K562 (cell line): ENCODE data around the gene PPP1R13L. TPM values are rescaled to one million over a fixed set of nuclear protein-coding genes. Genes with fewer than 3 reads are reported as not detected.
A peak's percentile ranks its signal among the peaks of the same experiment; 100 is the strongest.

Experiments used
- CBFB ChIP-seq: sonication (generic); formaldehyde crosslinking; IDR thresholded peaks from 2 replicates; pipeline ENCODE4 v1.4.0; 2020; ENCODE audit warnings: mild to moderate bottlenecking, missing genetic modification reagents
- GTF2A2 ChIP-seq: IDR thresholded peaks from 2 replicates; pipeline ENCODE4 v1.6.1; 2016; ENCODE audit warnings: mild to moderate bottlenecking, missing genetic modification characterization, missing compliant biosample characterization
- HOMEZ ChIP-seq: fragments of 250-450 bp; sonication (Bioruptor Pico); IDR thresholded peaks from 2 replicates; pipeline ENCODE4 v1.4.0; 2020; ENCODE audit warnings: mild to moderate bottlenecking, moderate library complexity
- KAT2B ChIP-seq: IDR thresholded peaks from one replicate; pipeline ENCODE4 v1.6.1; 2012; ENCODE audit warnings: low read depth, mild to moderate bottlenecking, control low read depth, inconsistent platforms, low read length, moderate library complexity
- MAX ChIP-seq: sonication (generic); formaldehyde crosslinking; IDR thresholded peaks from 2 replicates; pipeline ENCODE4 v1.9.0; 2022; ENCODE audit warnings: mild to moderate bottlenecking, missing genetic modification reagents
- MCM3 ChIP-seq: fragments of 450-650 bp; IDR thresholded peaks from 2 replicates; pipeline ENCODE4 v1.6.1; 2016
- MCM7 ChIP-seq, 2 experiments: fragments of 450-650 bp; IDR thresholded peaks; 2 replicates each; pipeline ENCODE4 v1.6.1; 2016 to 2018
- NCOA4 ChIP-seq: fragments of 450-650 bp; IDR thresholded peaks from 2 replicates; pipeline ENCODE4 v1.6.1; 2018; ENCODE audit warnings: mild to moderate bottlenecking; ENCODE audit not compliant: partially characterized antibody
- RBM15 ChIP-seq: fragments of 200-400 bp; formaldehyde crosslinking; IDR thresholded peaks from 2 replicates; pipeline ENCODE4 v1.6.1; 2018; ENCODE audit warnings: mild to moderate bottlenecking, low read length, moderate library complexity; ENCODE audit not compliant: insufficient read depth
- VEZF1 ChIP-seq: fragments of 200-800 bp; sonication (Bioruptor generic); IDR thresholded peaks from 2 replicates; pipeline ENCODE4 v1.6.1; 2017; ENCODE audit warnings: missing genetic modification characterization, missing compliant biosample characterization
- ZBTB43 ChIP-seq: sonication (generic); formaldehyde crosslinking; IDR thresholded peaks from 2 replicates; pipeline ENCODE4 v1.8.0; 2023; ENCODE audit warnings: mild to moderate bottlenecking, missing genetic modification reagents
- ZNF217 ChIP-seq: sonication (generic); formaldehyde crosslinking; IDR thresholded peaks from 2 replicates; pipeline ENCODE4 v1.8.0; 2022; ENCODE audit warnings: mild to moderate bottlenecking, missing genetic modification reagents
- ZNF23 ChIP-seq: fragments of 250-450 bp; sonication (Bioruptor Pico); IDR thresholded peaks from 2 replicates; pipeline ENCODE4 v1.4.0; 2020; ENCODE audit warnings: mild to moderate bottlenecking
- ZNF3 ChIP-seq: fragments of 250-450 bp; sonication (Bioruptor Pico); IDR thresholded peaks from 2 replicates; pipeline ENCODE4 v1.5.0; 2021; ENCODE audit warnings: mild to moderate bottlenecking, moderate library complexity
- ZNF324 ChIP-seq: fragments of 250-450 bp; sonication (Bioruptor Pico); IDR thresholded peaks from 2 replicates; pipeline ENCODE4 v1.4.0; 2020; ENCODE audit warnings: mild to moderate bottlenecking
- ZNF398 ChIP-seq: fragments of 250-450 bp; sonication (Bioruptor Pico); IDR thresholded peaks from 2 replicates; pipeline ENCODE4 v1.8.0; 2021; ENCODE audit warnings: moderate library complexity, mild to moderate bottlenecking, inconsistent platforms
- ZNF76 ChIP-seq: fragments of 250-450 bp; sonication (Bioruptor Pico); IDR thresholded peaks from 2 replicates; pipeline ENCODE4 v1.4.0; 2020; ENCODE audit warnings: mild to moderate bottlenecking, moderate library complexity, borderline replicate concordance
- polyA plus RNA-seq, 8 experiments: library from polyadenylated mRNA; depleted of rRNA in 4 of 8; stranded (reverse) in 5 of 8; unstranded in 3 of 8; fragments of >200 nt; fragmentation: Nextera tagmentation in 2 of 8; fragmentation: Illumina TruSeq in 1 of 8; extraction: Ambion mirVana in 2 of 8; extraction: Trizol in 1 of 8; gene quantifications; 2 replicates each; pipeline versions ENCODE4 v1.2.1 to v1.2.3, GENCODE V29; 2011 to 2014; ENCODE audit warnings: inconsistent platforms in 1 of 8, missing spikeins in 1 of 8
- total RNA-seq, 7 experiments: library from RNA; depleted of rRNA in 6 of 7; stranded (reverse); fragments of >200 nt in 6 of 7; fragmentation: Illumina TruSeq in 2 of 7; extraction: Trizol in 2 of 7; gene quantifications; 2 replicates each; pipeline versions ENCODE4 v1.2.1 to v1.2.3, GENCODE V29; 2011 to 2021; ENCODE audit warnings: low replicate concordance in 1 of 7
- TF ChIP-seq, protein P1 (sequence below), 2 experiments: fragments of 450-650 bp; conservative IDR thresholded peaks; 2 replicates each; pipeline ENCODE4 v1.6.1; 2017; ENCODE audit warnings: mild to moderate bottlenecking in 2 of 2, moderate library complexity in 2 of 2
- TF ChIP-seq, protein P2 (sequence below): fragments of 450-650 bp; formaldehyde crosslinking; IDR thresholded peaks from 2 replicates; pipeline ENCODE4 v1.4.0; 2022; ENCODE audit warnings: missing genetic modification characterization

PPP1R13L gene
- total and polyA plus RNA-seq, 9 of the 15 experiments (the other 6 are each of a cell fraction or from before 2014, with no cell fraction given): 0.32 to 6.7 (median 2.0) TPM

GRCh38 chr19:45423589-45424190 is 18.8 kb upstream of the PPP1R13L start, which contains the start of gene ERCC1 (continued):
- TF ChIP-seq, protein P1, sequence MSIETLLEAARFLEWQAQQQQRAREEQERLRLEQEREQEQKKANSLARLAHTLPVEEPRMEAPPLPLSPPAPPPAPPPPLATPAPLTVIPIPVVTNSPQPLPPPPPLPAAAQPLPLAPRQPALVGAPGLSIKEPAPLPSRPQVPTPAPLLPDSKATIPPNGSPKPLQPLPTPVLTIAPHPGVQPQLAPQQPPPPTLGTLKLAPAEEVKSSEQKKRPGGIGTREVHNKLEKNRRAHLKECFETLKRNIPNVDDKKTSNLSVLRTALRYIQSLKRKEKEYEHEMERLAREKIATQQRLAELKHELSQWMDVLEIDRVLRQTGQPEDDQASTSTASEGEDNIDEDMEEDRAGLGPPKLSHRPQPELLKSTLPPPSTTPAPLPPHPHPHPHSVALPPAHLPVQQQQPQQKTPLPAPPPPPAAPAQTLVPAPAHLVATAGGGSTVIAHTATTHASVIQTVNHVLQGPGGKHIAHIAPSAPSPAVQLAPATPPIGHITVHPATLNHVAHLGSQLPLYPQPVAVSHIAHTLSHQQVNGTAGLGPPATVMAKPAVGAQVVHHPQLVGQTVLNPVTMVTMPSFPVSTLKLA (conservative IDR thresholded peaks at IDR 0.05): peak; percentile 83 to 93
- TF ChIP-seq GTF2A2 (tag) (no peak), ZNF217 (CRISPR knock-in tag) (no peak), ZNF398 (CRISPR knock-in tag) (no peak), NCOA4 (peak; percentile 49), CBFB (CRISPR knock-in tag) (no peak), ZNF3 (CRISPR knock-in tag) (no peak), ZBTB43 (CRISPR knock-in tag) (peak; percentile 67; the same call in 1 of the 2 replicates), KAT2B (peak; percentile 29), VEZF1 (peak; percentile 88), ZNF23 (CRISPR knock-in tag) (no peak), MAX (CRISPR knock-in tag) (peak; percentile 86), ZNF76 (0 out of 2 replicates have a peak, but pooled peaks have one; percentile 49), MCM7 (IDR thresholded peaks at IDR 0.05) (no peak), RBM15 (no peak), MCM3 (no peak), HOMEZ (CRISPR knock-in tag) (no peak), ZNF324 (no peak)
- TF ChIP-seq, protein P2, sequence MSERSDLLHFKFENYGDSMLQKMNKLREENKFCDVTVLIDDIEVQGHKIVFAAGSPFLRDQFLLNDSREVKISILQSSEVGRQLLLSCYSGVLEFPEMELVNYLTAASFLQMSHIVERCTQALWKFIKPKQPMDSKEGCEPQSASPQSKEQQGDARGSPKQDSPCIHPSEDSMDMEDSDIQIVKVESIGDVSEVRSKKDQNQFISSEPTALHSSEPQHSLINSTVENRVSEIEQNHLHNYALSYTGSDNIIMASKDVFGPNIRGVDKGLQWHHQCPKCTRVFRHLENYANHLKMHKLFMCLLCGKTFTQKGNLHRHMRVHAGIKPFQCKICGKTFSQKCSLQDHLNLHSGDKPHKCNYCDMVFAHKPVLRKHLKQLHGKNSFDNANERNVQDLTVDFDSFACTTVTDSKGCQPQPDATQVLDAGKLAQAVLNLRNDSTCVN (CRISPR knock-in tag): no peak
